NCI-H2107 treated with DMSO at 0.1 percent for 48 hours (cell line): Measurements from ENCODE around the gene NOL12.

Experiments used
- DNase-seq: peaks from one replicate; lab custom pipeline; 2025; ENCODE audit not compliant: unreplicated experiment; lab: John Stamatoyannopoulos, UW

NOL12 gene

GRCh38 chr22:37741312-37741795 lies 55.2 kb downstream of the NOL12 start:
- DNase-seq = peak; percentile 37

GRCh38 chr22:37742376-37743171 lies 56.4 kb downstream of the NOL12 start:
- no peak for DNase-seq
